ENCODE measurements around the gene CFD. TPM values are rescaled to one million over a fixed set of nuclear protein-coding genes. Genes with fewer than 3 reads are reported as not detected.

CFD gene
- polyA plus RNA-seq, 1 donor from 2014 or later = 6.3 TPM

GRCh38 chr19:855142-855541, 4.3 kb upstream of the CFD start:
- no peak overlapping the region for H3K4me3 Mint-ChIP-seq
- H3K27me3 Mint-ChIP-seq = peaks cover 10% of the 10 kb centered on the region
- peak overlapping the region in 1 of 3 donors; percentile 53 for H3K27ac Mint-ChIP-seq
- H3K4me1 Mint-ChIP-seq = peaks cover 0 to 5% (median 0%) of the 10 kb centered on the region in 3 donors
- no peaks in the 10 kb centered on the region for H3K36me3 Mint-ChIP-seq
- H3K9me3 Mint-ChIP-seq = peaks cover 0 to 2% (median 0%) of the 10 kb centered on the region in 3 donors

- Mint-ChIP-seq H3K27ac (no peak overlapping the region), H3K4me1 (peaks cover 0 to 5% (median 0%) of the 10 kb centered on the region in 3 donors), H3K4me3 (no peak overlapping the region), H3K27me3 (peaks cover 10% of the 10 kb centered on the region), H3K9me3 (peaks cover 0 to 2% (median 0%) of the 10 kb centered on the region in 3 donors), H3K36me3 (no peaks in the 10 kb centered on the region)
Observed at GRCh38 chr19:855566-856120, 3.8 kb upstream of the CFD start.

- H3K27me3 Mint-ChIP-seq = peaks cover 2% of the 10 kb centered on the region
- H3K4me1 Mint-ChIP-seq = peaks cover 3 to 5% (median 4%) of the 10 kb centered on the region in 3 donors
- peak overlapping the region in 1 of 3 donors; percentile 68 for H3K27ac Mint-ChIP-seq
- no peaks in the 10 kb centered on the region for H3K36me3 Mint-ChIP-seq
- peak overlapping the region in 1 of 4 donors; percentile 12 for H3K4me3 Mint-ChIP-seq
- H3K9me3 Mint-ChIP-seq = peaks cover 0 to 2% (median 0%) of the 10 kb centered on the region in 3 donors
Observed at GRCh38 chr19:858284-858683, 1.2 kb upstream of the CFD start.

GRCh38 chr19:861141-861755, 1.8 kb downstream of the CFD start:
- Mint-ChIP-seq H3K4me3 (peak overlapping the region in 1 of 4 donors; percentile 17), H3K27me3 (peaks cover 2% of the 10 kb centered on the region), H3K9me3 (peaks cover 0 to 2% (median 0%) of the 10 kb centered on the region in 3 donors), H3K27ac (no peak overlapping the region), H3K4me1 (peaks cover 8 to 15% (median 9%) of the 10 kb centered on the region in 3 donors), H3K36me3 (no peaks in the 10 kb centered on the region)

GRCh38 chr19:861756-862580, 2.5 kb downstream of the CFD start:
- Mint-ChIP-seq H3K36me3 (no peaks in the 10 kb centered on the region), H3K4me1 (peaks cover 8 to 13% (median 9%) of the 10 kb centered on the region in 3 donors), H3K27me3 (peaks cover 2% of the 10 kb centered on the region), H3K9me3 (peaks cover 0 to 2% (median 0%) of the 10 kb centered on the region in 3 donors), H3K4me3 (peak overlapping the region in 3 of 4 donors; percentile 17 to 79 (median 47)), H3K27ac (peak overlapping the region in 1 of 3 donors; percentile 98)

- H3K9me3 Mint-ChIP-seq = peaks cover 0 to 2% (median 0%) of the 10 kb centered on the region in 3 donors
- H3K4me3 Mint-ChIP-seq = peak overlapping the region; percentile 79 to 94 (median 83)
- peaks cover under 1% of the 10 kb centered on the region for H3K27me3 Mint-ChIP-seq
- no peaks in the 10 kb centered on the region for H3K36me3 Mint-ChIP-seq
- peaks cover 9 to 10% (median 10%) of the 10 kb centered on the region in 3 donors for H3K4me1 Mint-ChIP-seq
- H3K27ac Mint-ChIP-seq = peak overlapping the region; percentile 67 to 98 (median 83)
Observed at GRCh38 chr19:862581-863314, 3.3 kb downstream of the CFD start.

- Mint-ChIP-seq H3K27ac (peak overlapping the region; percentile 83 to 98 (median 91)), H3K9me3 (peaks cover 0 to under 1% (median 0%) of the 10 kb centered on the region in 3 donors), H3K27me3 (no peaks in the 10 kb centered on the region), H3K4me1 (peaks cover 9 to 10% (median 10%) of the 10 kb centered on the region in 3 donors), H3K4me3 (peak overlapping the region; percentile 79 to 94 (median 86)), H3K36me3 (no peaks in the 10 kb centered on the region)
Observed at GRCh38 chr19:863315-863620, 3.8 kb downstream of the CFD start.

- H3K4me1 Mint-ChIP-seq = peaks cover 9 to 12% (median 10%) of the 10 kb centered on the region in 3 donors
- no peaks in the 10 kb centered on the region for H3K9me3 Mint-ChIP-seq
- H3K27ac Mint-ChIP-seq = peak overlapping the region in 1 of 3 donors; percentile 62
- H3K36me3 Mint-ChIP-seq = no peaks in the 10 kb centered on the region
- no peak overlapping the region for H3K4me3 Mint-ChIP-seq
- no peaks in the 10 kb centered on the region for H3K27me3 Mint-ChIP-seq
Observed at GRCh38 chr19:866769-867300, 7.4 kb downstream of the CFD start.

GRCh38 chr19:867301-867793, 7.9 kb downstream of the CFD start:
- peak overlapping the region in 1 of 4 donors; percentile 40 for H3K4me3 Mint-ChIP-seq
- no peaks in the 10 kb centered on the region for H3K36me3 Mint-ChIP-seq
- H3K4me1 Mint-ChIP-seq = peaks cover 9 to 12% (median 10%) of the 10 kb centered on the region in 3 donors
- H3K9me3 Mint-ChIP-seq = no peaks in the 10 kb centered on the region
- peak overlapping the region in 1 of 3 donors; percentile 62 for H3K27ac Mint-ChIP-seq
- no peaks in the 10 kb centered on the region for H3K27me3 Mint-ChIP-seq

- Mint-ChIP-seq H3K27ac (peak overlapping the region in 1 of 3 donors; percentile 62), H3K9me3 (no peaks in the 10 kb centered on the region), H3K27me3 (no peaks in the 10 kb centered on the region), H3K4me3 (peak overlapping the region in 1 of 4 donors; percentile 40), H3K36me3 (no peaks in the 10 kb centered on the region), H3K4me1 (peaks cover 8 to 14% (median 9%) of the 10 kb centered on the region in 3 donors)
Observed at GRCh38 chr19:867855-868457, 8.5 kb downstream of the CFD start.

- Mint-ChIP-seq H3K4me3 (peak overlapping the region in 1 of 4 donors; percentile 63), H3K9me3 (no peaks in the 10 kb centered on the region), H3K4me1 (peaks cover 8 to 11% (median 8%) of the 10 kb centered on the region in 3 donors), H3K27ac (no peak overlapping the region), H3K36me3 (no peaks in the 10 kb centered on the region), H3K27me3 (no peaks in the 10 kb centered on the region)
Observed at GRCh38 chr19:868458-869244, 9.2 kb downstream of the CFD start.

- Mint-ChIP-seq H3K36me3 (no peaks in the 10 kb centered on the region), H3K27me3 (no peaks in the 10 kb centered on the region), H3K27ac (peak overlapping the region in 1 of 3 donors; percentile 83), H3K4me3 (no peak overlapping the region), H3K9me3 (no peaks in the 10 kb centered on the region), H3K4me1 (peaks cover 5 to 8% (median 6%) of the 10 kb centered on the region in 3 donors)
Observed at GRCh38 chr19:869245-870177, 10.0 kb downstream of the CFD start.

All from IgD-negative memory B cell (primary cell).